SK-N-SH treated with all-trans-retinoic acid at 6 μM for 48 hours (cell line): Measurements from ENCODE around the gene ZG16.

Source experiments
- ARNTL ChIP-seq: fragments of 450-650 bp; formaldehyde crosslinking; IDR thresholded peaks from 2 replicates; pipeline ENCODE4 v1.5.0; 2020; ENCODE audit warnings: low read depth, mild to moderate bottlenecking, moderate library complexity, borderline replicate concordance
- BACH2 ChIP-seq: fragments of 250-450 bp; sonication (Bioruptor Pico); IDR thresholded peaks from 2 replicates; pipeline ENCODE4 v1.9.0; 2021; ENCODE audit warnings: mild to moderate bottlenecking, borderline replicate concordance
- CSRNP3 ChIP-seq: fragments of 250-450 bp; sonication (Bioruptor Pico); IDR thresholded peaks from 2 replicates; pipeline ENCODE4 v1.5.1; 2021; ENCODE audit warnings: mild to moderate bottlenecking, moderate library complexity
- ESRRG ChIP-seq: fragments of 250-450 bp; sonication (Bioruptor Pico); IDR thresholded peaks from 2 replicates; pipeline ENCODE4 v1.6.1; 2021; ENCODE audit warnings: mild to moderate bottlenecking
- ISL1 ChIP-seq: fragments of 250-450 bp; sonication (Bioruptor Pico); IDR thresholded peaks from 2 replicates; pipeline ENCODE4 v2.1.2; 2022; ENCODE audit warnings: mild to moderate bottlenecking, moderate library complexity
- ZC3H10 ChIP-seq: fragments of 250-450 bp; sonication (Bioruptor Pico); IDR thresholded peaks from 2 replicates; pipeline ENCODE4 v1.5.1; 2021; ENCODE audit warnings: mild to moderate bottlenecking, moderate library complexity
- ZFP30 ChIP-seq: fragments of 450-650 bp; formaldehyde crosslinking; IDR thresholded peaks from 2 replicates; pipeline ENCODE4 v1.5.0; 2022; ENCODE audit warnings: mild to moderate bottlenecking, moderate library complexity
- ZNF70 ChIP-seq: fragments of 450-650 bp; formaldehyde crosslinking; IDR thresholded peaks from 2 replicates; pipeline ENCODE4 v1.5.0; 2020; ENCODE audit warnings: mild to moderate bottlenecking, moderate library complexity
- ZNF8 ChIP-seq: fragments of 450-650 bp; formaldehyde crosslinking; IDR thresholded peaks from 2 replicates; pipeline ENCODE4 v1.5.0; 2020; ENCODE audit warnings: mild to moderate bottlenecking, moderate library complexity
- TF ChIP-seq, protein P1 (sequence below): fragments of 250-450 bp; sonication (Bioruptor Pico); IDR thresholded peaks from 2 replicates; pipeline ENCODE4 v1.5.0; 2020; ENCODE audit warnings: mild to moderate bottlenecking, moderate library complexity
- TF ChIP-seq, protein P2 (sequence below): fragments of 250-450 bp; sonication (Bioruptor Pico); IDR thresholded peaks from 2 replicates; pipeline ENCODE4 v1.5.1; 2020; ENCODE audit warnings: low read depth, mild to moderate bottlenecking, moderate library complexity
- TF ChIP-seq, protein P3 (sequence below): fragments of 250-450 bp; sonication (Bioruptor Pico); IDR thresholded peaks from 2 replicates; pipeline ENCODE4 v1.8.0; 2020; ENCODE audit warnings: mild to moderate bottlenecking, moderate library complexity, borderline replicate concordance

GRCh38 chr16:29756654-29757053 is 21.4 kb upstream of the ZG16 start:
- TF ChIP-seq ZNF70 (CRISPR knock-in tag) (no peak), ARNTL (CRISPR knock-in tag) (no peak), ZFP30 (CRISPR knock-in tag) (no peak), BACH2 (no peak), ESRRG (CRISPR knock-in tag) (no peak), ZC3H10 (CRISPR knock-in tag) (no peak), ISL1 (CRISPR knock-in tag) (no peak), ZNF8 (CRISPR knock-in tag) (no peak), CSRNP3 (CRISPR knock-in tag) (no peak)
- TF ChIP-seq, protein P1, sequence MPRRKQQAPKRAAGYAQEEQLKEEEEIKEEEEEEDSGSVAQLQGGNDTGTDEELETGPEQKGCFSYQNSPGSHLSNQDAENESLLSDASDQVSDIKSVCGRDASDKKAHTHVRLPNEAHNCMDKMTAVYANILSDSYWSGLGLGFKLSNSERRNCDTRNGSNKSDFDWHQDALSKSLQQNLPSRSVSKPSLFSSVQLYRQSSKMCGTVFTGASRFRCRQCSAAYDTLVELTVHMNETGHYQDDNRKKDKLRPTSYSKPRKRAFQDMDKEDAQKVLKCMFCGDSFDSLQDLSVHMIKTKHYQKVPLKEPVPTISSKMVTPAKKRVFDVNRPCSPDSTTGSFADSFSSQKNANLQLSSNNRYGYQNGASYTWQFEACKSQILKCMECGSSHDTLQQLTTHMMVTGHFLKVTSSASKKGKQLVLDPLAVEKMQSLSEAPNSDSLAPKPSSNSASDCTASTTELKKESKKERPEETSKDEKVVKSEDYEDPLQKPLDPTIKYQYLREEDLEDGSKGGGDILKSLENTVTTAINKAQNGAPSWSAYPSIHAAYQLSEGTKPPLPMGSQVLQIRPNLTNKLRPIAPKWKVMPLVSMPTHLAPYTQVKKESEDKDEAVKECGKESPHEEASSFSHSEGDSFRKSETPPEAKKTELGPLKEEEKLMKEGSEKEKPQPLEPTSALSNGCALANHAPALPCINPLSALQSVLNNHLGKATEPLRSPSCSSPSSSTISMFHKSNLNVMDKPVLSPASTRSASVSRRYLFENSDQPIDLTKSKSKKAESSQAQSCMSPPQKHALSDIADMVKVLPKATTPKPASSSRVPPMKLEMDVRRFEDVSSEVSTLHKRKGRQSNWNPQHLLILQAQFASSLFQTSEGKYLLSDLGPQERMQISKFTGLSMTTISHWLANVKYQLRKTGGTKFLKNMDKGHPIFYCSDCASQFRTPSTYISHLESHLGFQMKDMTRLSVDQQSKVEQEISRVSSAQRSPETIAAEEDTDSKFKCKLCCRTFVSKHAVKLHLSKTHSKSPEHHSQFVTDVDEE (CRISPR knock-in tag) = no peak
- TF ChIP-seq, protein P2, sequence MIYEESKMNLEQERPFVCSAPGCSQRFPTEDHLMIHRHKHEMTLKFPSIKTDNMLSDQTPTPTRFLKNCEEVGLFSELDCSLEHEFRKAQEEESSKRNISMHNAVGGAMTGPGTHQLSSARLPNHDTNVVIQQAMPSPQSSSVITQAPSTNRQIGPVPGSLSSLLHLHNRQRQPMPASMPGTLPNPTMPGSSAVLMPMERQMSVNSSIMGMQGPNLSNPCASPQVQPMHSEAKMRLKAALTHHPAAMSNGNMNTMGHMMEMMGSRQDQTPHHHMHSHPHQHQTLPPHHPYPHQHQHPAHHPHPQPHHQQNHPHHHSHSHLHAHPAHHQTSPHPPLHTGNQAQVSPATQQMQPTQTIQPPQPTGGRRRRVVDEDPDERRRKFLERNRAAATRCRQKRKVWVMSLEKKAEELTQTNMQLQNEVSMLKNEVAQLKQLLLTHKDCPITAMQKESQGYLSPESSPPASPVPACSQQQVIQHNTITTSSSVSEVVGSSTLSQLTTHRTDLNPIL (CRISPR knock-in tag) = no peak
- TF ChIP-seq, protein P3, sequence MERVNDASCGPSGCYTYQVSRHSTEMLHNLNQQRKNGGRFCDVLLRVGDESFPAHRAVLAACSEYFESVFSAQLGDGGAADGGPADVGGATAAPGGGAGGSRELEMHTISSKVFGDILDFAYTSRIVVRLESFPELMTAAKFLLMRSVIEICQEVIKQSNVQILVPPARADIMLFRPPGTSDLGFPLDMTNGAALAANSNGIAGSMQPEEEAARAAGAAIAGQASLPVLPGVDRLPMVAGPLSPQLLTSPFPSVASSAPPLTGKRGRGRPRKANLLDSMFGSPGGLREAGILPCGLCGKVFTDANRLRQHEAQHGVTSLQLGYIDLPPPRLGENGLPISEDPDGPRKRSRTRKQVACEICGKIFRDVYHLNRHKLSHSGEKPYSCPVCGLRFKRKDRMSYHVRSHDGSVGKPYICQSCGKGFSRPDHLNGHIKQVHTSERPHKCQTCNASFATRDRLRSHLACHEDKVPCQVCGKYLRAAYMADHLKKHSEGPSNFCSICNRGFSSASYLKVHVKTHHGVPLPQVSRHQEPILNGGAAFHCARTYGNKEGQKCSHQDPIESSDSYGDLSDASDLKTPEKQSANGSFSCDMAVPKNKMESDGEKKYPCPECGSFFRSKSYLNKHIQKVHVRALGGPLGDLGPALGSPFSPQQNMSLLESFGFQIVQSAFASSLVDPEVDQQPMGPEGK (CRISPR knock-in tag) = no peak
